ENCODE measurements around the gene PRODH2. TPM values are rescaled to one million over a fixed set of nuclear protein-coding genes. Genes with fewer than 3 reads are reported as not detected.

Gene PRODH2
- total RNA-seq (not detected), polyA plus RNA-seq (not detected)

- Mint-ChIP-seq H3K4me3 (no peak within 1 kb of the TSS), H3K27ac (no peak within 1 kb of the TSS), H3K4me1 (no peaks in the 10 kb centered on the region), H3K36me3 (no peaks in the 10 kb centered on the region), H3K9me3 (peaks cover 0 to 2% (median 0%) of the 10 kb centered on the region in 7 donors), H3K27me3 (peaks cover 15% of the 10 kb centered on the region)
- Histone ChIP-seq H3K9me3 (ENCODE audit: control insufficient read depth in 2 of 2, low read length in 2 of 2) (no peaks in the 10 kb centered on the region), H3K4me3 (ENCODE audit: low read depth, low read length) (no peak within 1 kb of the TSS), H3K27me3 (ENCODE audit: control insufficient read depth, insufficient read depth, low read length) (no peaks in the 10 kb centered on the region), H3K27ac (ENCODE audit: insufficient read depth, low read length, poor library complexity, severe bottlenecking) (no peak within 1 kb of the TSS), H3K36me3 (ENCODE audit: control insufficient read depth, insufficient read depth, low read length) (no peaks in the 10 kb centered on the region), H3K4me1 (ENCODE audit: control insufficient read depth, insufficient read depth, low read length, poor library complexity, severe bottlenecking) (no peaks in the 10 kb centered on the region)
- ATAC-seq (ENCODE audit: low read depth in 2 of 2) (no peak), DNase-seq (no peak)
Observed at GRCh38 chr19:35812220-35813042, at the start of gene PRODH2. Gene PRODH2 (minus strand): TSS chr19:35812845. CDS start chr19:35812805, 40 bp downstream.

- ATAC-seq (ENCODE audit: low read depth in 2 of 2), result no peak
- H3K4me1 Mint-ChIP-seq, result peaks cover 0 to 17% (median 4%) of the 10 kb centered on the region in 4 donors
- H3K4me3 Mint-ChIP-seq, result no peak overlapping the region
- H3K36me3 Mint-ChIP-seq, result peaks cover 4% of the 10 kb centered on the region
- H3K27ac Mint-ChIP-seq, result no peak overlapping the region
- DNase-seq, result no peak
- Histone ChIP-seq H3K4me3 (ENCODE audit: low read depth, low read length) (no peak overlapping the region), H3K27me3 (ENCODE audit: control insufficient read depth, insufficient read depth, low read length) (peaks cover 9% of the 10 kb centered on the region), H3K9me3 (ENCODE audit: control insufficient read depth in 2 of 2, low read length in 2 of 2) (no peaks in the 10 kb centered on the region), H3K4me1 (ENCODE audit: control insufficient read depth, insufficient read depth, low read length, poor library complexity, severe bottlenecking) (peaks cover 7% of the 10 kb centered on the region), H3K36me3 (ENCODE audit: control insufficient read depth, insufficient read depth, low read length) (no peaks in the 10 kb centered on the region), H3K27ac (ENCODE audit: insufficient read depth, low read length, poor library complexity, severe bottlenecking) (no peak overlapping the region)
- H3K9me3 Mint-ChIP-seq, result peaks cover 0 to 2% (median 0%) of the 10 kb centered on the region in 7 donors
- H3K27me3 Mint-ChIP-seq, result peaks cover 76% of the 10 kb centered on the region
Observed at GRCh38 chr19:35861640-35862160, 49.1 kb upstream of the PRODH2 start.

- peaks cover 9% of the 10 kb centered on the region for H3K27me3 ChIP-seq (ENCODE audit: control insufficient read depth, insufficient read depth, low read length)
- Mint-ChIP-seq H3K36me3 (peaks cover 4% of the 10 kb centered on the region), H3K27me3 (peaks cover 72% of the 10 kb centered on the region), H3K4me3 (peak overlapping the region in 1 of 4 donors; percentile 73), H3K4me1 (peaks cover 0 to 17% (median 4%) of the 10 kb centered on the region in 4 donors), H3K27ac (no peak overlapping the region), H3K9me3 (peaks cover 0 to 2% (median 0%) of the 10 kb centered on the region in 7 donors)
- no peak overlapping the region for H3K27ac ChIP-seq (ENCODE audit: insufficient read depth, low read length, poor library complexity, severe bottlenecking)
- H3K4me3 ChIP-seq (ENCODE audit: low read depth, low read length), result no peak overlapping the region
- ATAC-seq (ENCODE audit: low read depth in 2 of 2), result no peak
- DNase-seq, result no peak
- no peaks in the 10 kb centered on the region for H3K9me3 ChIP-seq (ENCODE audit: control insufficient read depth in 2 of 2, low read length in 2 of 2)
- peaks cover 13% of the 10 kb centered on the region for H3K4me1 ChIP-seq (ENCODE audit: control insufficient read depth, insufficient read depth, low read length, poor library complexity, severe bottlenecking)
- H3K36me3 ChIP-seq (ENCODE audit: control insufficient read depth, insufficient read depth, low read length), result no peaks in the 10 kb centered on the region
Observed at GRCh38 chr19:35860818-35861639, 48.4 kb upstream of the PRODH2 start.

- no peaks in the 10 kb centered on the region for H3K9me3 ChIP-seq (ENCODE audit: control insufficient read depth in 2 of 2, low read length in 2 of 2)
- H3K4me1 ChIP-seq (ENCODE audit: control insufficient read depth, insufficient read depth, low read length, poor library complexity, severe bottlenecking), result peaks cover 13% of the 10 kb centered on the region
- Mint-ChIP-seq H3K4me3 (no peak overlapping the region), H3K4me1 (peaks cover 0 to 20% (median 4%) of the 10 kb centered on the region in 4 donors), H3K36me3 (peaks cover 4% of the 10 kb centered on the region), H3K27me3 (peaks cover 70% of the 10 kb centered on the region), H3K9me3 (peaks cover 0 to 2% (median 0%) of the 10 kb centered on the region in 7 donors), H3K27ac (no peak overlapping the region)
- no peaks in the 10 kb centered on the region for H3K36me3 ChIP-seq (ENCODE audit: control insufficient read depth, insufficient read depth, low read length)
- DNase-seq, result no peak
- no peak overlapping the region for H3K27ac ChIP-seq (ENCODE audit: insufficient read depth, low read length, poor library complexity, severe bottlenecking)
- peaks cover 6% of the 10 kb centered on the region for H3K27me3 ChIP-seq (ENCODE audit: control insufficient read depth, insufficient read depth, low read length)
- H3K4me3 ChIP-seq (ENCODE audit: low read depth, low read length), result no peak overlapping the region
- no peak for ATAC-seq (ENCODE audit: low read depth in 2 of 2)
Observed at GRCh38 chr19:35860436-35860817, 47.8 kb upstream of the PRODH2 start.

- peaks cover 5% of the 10 kb centered on the region for H3K27me3 ChIP-seq (ENCODE audit: control insufficient read depth, insufficient read depth, low read length)
- Mint-ChIP-seq H3K36me3 (peaks cover 4% of the 10 kb centered on the region), H3K4me3 (no peak overlapping the region), H3K4me1 (peaks cover 0 to 23% (median 4%) of the 10 kb centered on the region in 4 donors), H3K27ac (no peak overlapping the region), H3K27me3 (peaks cover 71% of the 10 kb centered on the region), H3K9me3 (peaks cover 0 to 1% (median 0%) of the 10 kb centered on the region in 7 donors)
- H3K4me3 ChIP-seq (ENCODE audit: low read depth, low read length), result no peak overlapping the region
- no peak for ATAC-seq (ENCODE audit: low read depth in 2 of 2)
- DNase-seq, result no peak
- H3K9me3 ChIP-seq (ENCODE audit: control insufficient read depth in 2 of 2, low read length in 2 of 2), result no peaks in the 10 kb centered on the region
- H3K27ac ChIP-seq (ENCODE audit: insufficient read depth, low read length, poor library complexity, severe bottlenecking), result no peak overlapping the region
- peaks cover 13% of the 10 kb centered on the region for H3K4me1 ChIP-seq (ENCODE audit: control insufficient read depth, insufficient read depth, low read length, poor library complexity, severe bottlenecking)
- H3K36me3 ChIP-seq (ENCODE audit: control insufficient read depth, insufficient read depth, low read length), result no peaks in the 10 kb centered on the region
Observed at GRCh38 chr19:35859414-35859813, 46.8 kb upstream of the PRODH2 start.

- Mint-ChIP-seq H3K27ac (no peak overlapping the region), H3K9me3 (peaks cover 0 to 1% (median 0%) of the 10 kb centered on the region in 7 donors), H3K4me3 (no peak overlapping the region), H3K4me1 (peaks cover 0 to 23% (median 4%) of the 10 kb centered on the region in 4 donors), H3K36me3 (peaks cover 4% of the 10 kb centered on the region), H3K27me3 (peaks cover 74% of the 10 kb centered on the region)
- no peaks in the 10 kb centered on the region for H3K9me3 ChIP-seq (ENCODE audit: control insufficient read depth in 2 of 2, low read length in 2 of 2)
- peaks cover 5% of the 10 kb centered on the region for H3K27me3 ChIP-seq (ENCODE audit: control insufficient read depth, insufficient read depth, low read length)
- ATAC-seq (ENCODE audit: low read depth in 2 of 2) (no peak), DNase-seq (no peak)
- H3K36me3 ChIP-seq (ENCODE audit: control insufficient read depth, insufficient read depth, low read length), result no peaks in the 10 kb centered on the region
- no peak overlapping the region for H3K27ac ChIP-seq (ENCODE audit: insufficient read depth, low read length, poor library complexity, severe bottlenecking)
- H3K4me1 ChIP-seq (ENCODE audit: control insufficient read depth, insufficient read depth, low read length, poor library complexity, severe bottlenecking), result peaks cover 13% of the 10 kb centered on the region
- no peak overlapping the region for H3K4me3 ChIP-seq (ENCODE audit: low read depth, low read length)
Observed at GRCh38 chr19:35858311-35858710, 45.7 kb upstream of the PRODH2 start.

GRCh38 chr19:35856546-35857149 is 44.0 kb upstream of the PRODH2 start, which contains the start of gene KIRREL2:
Gene KIRREL2 (plus strand): TSS chr19:35856911. CDS start chr19:35857120, 209 bp downstream.
- Histone ChIP-seq H3K27ac (ENCODE audit: insufficient read depth, low read length, poor library complexity, severe bottlenecking) (no peak within 1 kb of the TSS), H3K9me3 (ENCODE audit: control insufficient read depth in 2 of 2, low read length in 2 of 2) (no peaks in the 10 kb centered on the region), H3K27me3 (ENCODE audit: control insufficient read depth, insufficient read depth, low read length) (peaks cover 5% of the 10 kb centered on the region), H3K4me1 (ENCODE audit: control insufficient read depth, insufficient read depth, low read length, poor library complexity, severe bottlenecking) (peaks cover 13% of the 10 kb centered on the region), H3K36me3 (ENCODE audit: control insufficient read depth, insufficient read depth, low read length) (no peaks in the 10 kb centered on the region), H3K4me3 (ENCODE audit: low read depth, low read length) (peak within 1 kb of the TSS; percentile 37)
- Mint-ChIP-seq H3K27ac (no peak within 1 kb of the TSS), H3K27me3 (peaks cover 76% of the 10 kb centered on the region), H3K36me3 (peaks cover 4% of the 10 kb centered on the region), H3K4me1 (peaks cover 0 to 22% (median 4%) of the 10 kb centered on the region in 4 donors), H3K9me3 (peaks cover 0 to 1% (median 0%) of the 10 kb centered on the region in 7 donors), H3K4me3 (peak within 1 kb of the TSS; percentile 55 to 90 (median 81))
- no peak for DNase-seq
- peak in 1 of 2 donors; percentile 19 for ATAC-seq (ENCODE audit: low read depth in 2 of 2)

Measured in CD4-positive, CD25-positive, alpha-beta regulatory T cell (primary cell).